ENCODE data around the gene KCP.

KCP gene

DNA sequence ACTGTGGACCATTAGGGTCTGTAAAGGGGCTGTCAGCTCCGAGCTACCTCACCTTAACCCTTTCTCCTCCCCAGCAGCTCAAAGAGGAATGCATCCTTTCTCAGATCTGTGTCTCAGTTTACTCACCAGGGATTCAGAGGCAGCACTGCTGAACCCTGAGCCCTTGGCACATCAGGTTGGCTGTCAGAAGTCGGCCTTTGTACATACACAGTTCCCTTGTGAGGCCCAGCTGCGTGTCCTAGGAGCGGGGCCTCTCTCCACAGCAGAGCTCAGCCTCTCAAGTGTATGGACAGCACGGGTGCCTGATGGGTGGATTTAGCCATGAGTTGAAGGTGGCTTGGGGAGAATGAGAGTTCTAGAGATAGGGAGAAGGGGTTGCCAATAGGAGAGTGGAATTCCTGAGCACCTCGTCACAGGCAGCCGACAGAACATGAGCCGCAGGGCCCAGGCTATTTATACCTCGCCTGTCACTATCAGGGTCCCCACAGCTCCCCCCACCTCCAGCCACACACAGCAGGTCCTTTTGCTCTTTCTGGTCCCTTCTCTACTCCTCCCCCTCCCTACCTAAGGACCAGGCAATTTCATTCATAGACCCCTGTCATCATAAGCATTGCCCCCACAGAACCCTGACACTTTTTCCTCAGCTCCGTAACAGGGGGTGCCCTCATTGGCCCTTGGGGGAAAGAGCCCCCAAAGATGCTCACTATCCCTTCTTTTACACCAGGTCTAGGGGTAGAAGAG lies 82.4 kb downstream of the KCP start:
- DNase-seq (ENCODE audit: low read depth in 2 of 2), result no peak

DNA sequence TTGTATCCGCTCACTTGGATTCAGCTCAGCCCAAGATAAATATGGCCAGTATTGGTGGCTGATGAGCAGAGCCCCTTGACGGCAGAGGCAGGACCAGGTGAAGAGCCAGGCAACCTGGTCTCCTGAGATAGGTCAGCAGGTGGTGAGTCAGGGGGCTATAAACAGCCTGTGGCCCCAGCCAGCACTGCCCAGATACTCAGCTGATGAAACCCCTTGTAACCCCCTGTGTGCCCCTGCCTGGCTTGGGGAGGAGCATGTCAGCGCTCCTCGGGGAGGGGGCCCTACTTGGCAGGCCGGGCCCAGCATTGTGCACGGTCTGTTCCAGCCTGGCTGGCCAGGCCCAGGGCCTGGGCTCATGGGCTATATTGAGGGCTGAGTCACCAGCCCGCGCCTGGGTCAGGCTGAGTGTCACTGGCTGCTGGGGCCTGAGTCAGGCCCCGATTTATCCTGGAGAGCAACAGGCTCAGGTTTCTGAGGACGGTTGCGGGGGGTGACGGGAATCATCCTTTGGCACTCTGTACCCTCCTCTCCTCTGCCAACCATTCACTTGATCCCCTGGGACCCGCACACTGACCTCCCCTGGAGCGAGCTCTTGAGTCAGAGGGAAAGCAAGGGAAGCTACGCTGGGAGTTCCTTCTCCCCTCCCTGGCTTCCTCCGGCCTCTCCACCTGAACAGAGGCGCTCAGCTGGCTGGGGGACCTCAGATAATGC lies 83.1 kb downstream of the KCP start:
- DNase-seq (ENCODE audit: low read depth in 2 of 2), result no peak

DNA sequence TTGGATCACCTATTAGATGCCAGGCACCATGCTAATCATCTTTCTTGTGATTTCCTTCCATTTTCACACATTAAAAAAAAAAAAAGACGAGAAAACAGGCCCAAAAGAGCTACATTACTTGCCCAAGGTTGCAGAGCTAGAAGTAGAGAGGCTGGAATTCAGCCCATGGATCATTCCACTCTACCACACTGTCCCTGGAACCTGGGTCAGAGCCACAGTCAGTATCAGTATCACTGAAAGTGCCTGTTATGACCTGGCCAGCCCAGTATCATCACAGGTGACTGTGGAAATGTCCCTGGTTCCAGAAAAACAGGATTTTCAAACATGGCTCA lies 83.6 kb downstream of the KCP start:
- no peak for DNase-seq (ENCODE audit: low read depth in 2 of 2)

Measured in stimulated activated CD4-positive, alpha-beta T cell treated with anti-CD3 and anti-CD28 coated beads, Interleukin-1b, Interleukin-23, amount 100 ng/mL, for 1 hour (primary cell).